ENCODE data around the gene BLVRA.

BLVRA gene

GRCh38 chr7:43723007-43723341 is 35.5 kb upstream of the BLVRA start:
- Histone ChIP-seq H3K36me3 (ENCODE audit: control insufficient read depth, insufficient read depth, low read length) (no peaks in the 10 kb centered on the region), H2AFZ (no peak overlapping the region), H3K9ac (no peak overlapping the region), H3K4me2 (ENCODE audit: low read length) (no peak overlapping the region), H3K27ac (no peak overlapping the region), H3K27me3 (ENCODE audit: control insufficient read depth, insufficient read depth, low read length) (no peaks in the 10 kb centered on the region), H3K79me2 (peaks cover 23% of the 10 kb centered on the region), H3K4me1 (no peaks in the 10 kb centered on the region), H3K4me3 (ENCODE audit: low read depth, low read length) (no peak overlapping the region), H3K9me3 (ENCODE audit: control insufficient read depth, low read length) (no peaks in the 10 kb centered on the region)
- no peak for TF ChIP-seq CTCF (IDR thresholded peaks at IDR 0.05)

GRCh38 chr7:43725251-43725650 is 33.2 kb upstream of the BLVRA start:
- H3K4me3 ChIP-seq (ENCODE audit: low read depth, low read length): no peak overlapping the region
- no peaks in the 10 kb centered on the region for H3K27me3 ChIP-seq (ENCODE audit: control insufficient read depth, insufficient read depth, low read length)
- TF ChIP-seq CTCF (IDR thresholded peaks at IDR 0.05): no peak
- H2AFZ ChIP-seq: no peak overlapping the region
- peaks cover 11% of the 10 kb centered on the region for H3K79me2 ChIP-seq
- H3K9ac ChIP-seq: no peak overlapping the region
- H3K9me3 ChIP-seq (ENCODE audit: control insufficient read depth, low read length): no peaks in the 10 kb centered on the region
- no peaks in the 10 kb centered on the region for H3K4me1 ChIP-seq
- H3K27ac ChIP-seq: no peak overlapping the region
- H3K4me2 ChIP-seq (ENCODE audit: low read length): no peak overlapping the region
- no peaks in the 10 kb centered on the region for H3K36me3 ChIP-seq (ENCODE audit: control insufficient read depth, insufficient read depth, low read length)

DNA sequence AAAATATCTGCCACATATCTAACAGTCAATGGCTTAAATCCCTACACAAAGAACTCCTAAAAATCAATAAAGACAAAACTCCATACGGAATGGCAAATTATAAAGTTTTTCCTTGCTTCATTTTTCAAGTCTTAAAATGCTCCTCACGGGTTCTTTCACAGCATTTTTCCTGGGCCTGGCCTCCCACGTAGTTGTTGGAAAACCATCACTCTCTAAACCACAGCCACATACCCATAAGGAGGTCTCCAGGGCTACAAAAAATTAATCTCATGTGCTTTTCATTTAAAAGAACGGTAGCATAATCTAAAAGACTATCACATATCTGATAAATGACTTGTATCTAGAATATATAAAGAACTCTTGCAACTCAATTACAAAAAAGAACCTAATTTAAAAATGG is 32.0 kb upstream of the BLVRA start:
- Histone ChIP-seq H3K4me2 (ENCODE audit: low read length) (no peak overlapping the region), H3K79me2 (peaks cover 4% of the 10 kb centered on the region), H3K9me3 (ENCODE audit: control insufficient read depth, low read length) (no peaks in the 10 kb centered on the region), H3K4me1 (no peaks in the 10 kb centered on the region), H3K27me3 (ENCODE audit: control insufficient read depth, insufficient read depth, low read length) (no peaks in the 10 kb centered on the region), H2AFZ (no peak overlapping the region), H3K9ac (no peak overlapping the region), H3K27ac (no peak overlapping the region), H3K36me3 (ENCODE audit: control insufficient read depth, insufficient read depth, low read length) (no peaks in the 10 kb centered on the region), H3K4me3 (ENCODE audit: low read depth, low read length) (no peak overlapping the region)
- TF ChIP-seq CTCF (IDR thresholded peaks at IDR 0.05): no peak

- no peak for TF ChIP-seq CTCF (IDR thresholded peaks at IDR 0.05)
- Histone ChIP-seq H3K79me2 (peaks cover 4% of the 10 kb centered on the region), H3K27me3 (ENCODE audit: control insufficient read depth, insufficient read depth, low read length) (no peaks in the 10 kb centered on the region), H3K4me1 (no peaks in the 10 kb centered on the region), H3K9ac (no peak overlapping the region), H3K27ac (no peak overlapping the region), H3K36me3 (ENCODE audit: control insufficient read depth, insufficient read depth, low read length) (no peaks in the 10 kb centered on the region), H2AFZ (no peak overlapping the region), H3K4me3 (ENCODE audit: low read depth, low read length) (no peak overlapping the region), H3K4me2 (ENCODE audit: low read length) (no peak overlapping the region), H3K9me3 (ENCODE audit: control insufficient read depth, low read length) (no peaks in the 10 kb centered on the region)
These were observed 31.5 kb upstream of the BLVRA start for GRCh38 chr7:43727003-43727402.

DNA sequence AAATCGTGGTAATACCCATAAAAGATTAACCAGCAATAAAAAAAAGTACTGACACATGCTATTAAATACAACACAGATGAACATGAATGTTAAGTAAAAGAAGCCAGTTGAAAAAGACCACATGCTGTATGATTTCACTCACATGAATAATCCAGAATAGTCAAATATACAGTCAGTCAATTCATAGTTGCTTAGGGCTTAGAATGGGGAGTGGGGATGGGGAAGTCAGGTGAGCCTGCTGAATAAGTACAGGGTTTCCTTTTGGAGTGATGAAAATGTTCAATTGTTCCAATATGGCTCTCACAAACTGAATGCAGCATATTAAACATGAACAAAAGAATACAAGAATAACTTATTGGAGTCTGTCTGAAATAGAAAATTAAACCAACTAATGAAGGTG is 31.0 kb upstream of the BLVRA start:
- no peak overlapping the region for H3K4me2 ChIP-seq (ENCODE audit: low read length)
- no peaks in the 10 kb centered on the region for H3K36me3 ChIP-seq (ENCODE audit: control insufficient read depth, insufficient read depth, low read length)
- no peak overlapping the region for H2AFZ ChIP-seq
- no peak overlapping the region for H3K9ac ChIP-seq
- peaks cover 4% of the 10 kb centered on the region for H3K79me2 ChIP-seq
- H3K4me1 ChIP-seq: no peaks in the 10 kb centered on the region
- H3K27me3 ChIP-seq (ENCODE audit: control insufficient read depth, insufficient read depth, low read length): no peaks in the 10 kb centered on the region
- H3K27ac ChIP-seq: no peak overlapping the region
- no peaks in the 10 kb centered on the region for H3K9me3 ChIP-seq (ENCODE audit: control insufficient read depth, low read length)
- no peak overlapping the region for H3K4me3 ChIP-seq (ENCODE audit: low read depth, low read length)
- TF ChIP-seq CTCF (IDR thresholded peaks at IDR 0.05): no peak
